Fibroblast of lung (primary cell): ENCODE measurements around the gene RAP1GAP.

Source experiments
- CTCF ChIP-seq, 2 donors: IDR thresholded peaks in 1 of 2; conservative IDR thresholded peaks in 1 of 2; 1 replicate in 1 of 2; 2 replicates in 1 of 2; pipeline ENCODE4 v1.5.1; 2011 to 2012; ENCODE audit warnings: low read length in 2 of 2, control low read depth in 1 of 2, inconsistent platforms in 1 of 2, low read depth in 1 of 2, mild to moderate bottlenecking in 1 of 2
- EZH2 ChIP-seq: IDR thresholded peaks from 2 replicates; pipeline ENCODE4 v1.5.1; 2012; ENCODE audit warnings: low read length, control low read depth, mild to moderate bottlenecking; ENCODE audit errors: missing control alignments

GRCh38 chr1:21590934-21591333 is 78.2 kb downstream of the RAP1GAP start:
- TF ChIP-seq CTCF (conservative IDR thresholded peaks at IDR 0.05 in 1 of 2, IDR thresholded peaks at IDR 0.05 in 1 of 2; ENCODE audit: low read depth in 1 of 2, low read length in 2 of 2) (no peak), EZH2 (peak; percentile 38)
